Vagina (tissue), 2 donors: ENCODE measurements around the gene ABCG1. TPM values are rescaled to one million over a fixed set of nuclear protein-coding genes. Genes with fewer than 3 reads are reported as not detected.

Experiments used
- DNase-seq, 2 donors: peaks; one replicate each; pipeline ENCODE4 v3.0.0-alpha.2; 2017; ENCODE audit errors: extremely low spot score in 2 of 2
- H3K27ac ChIP-seq: fragments of 200-600 bp; sonication (generic); one replicate; pipeline ENCODE4 v1.5.1; 2019
- H3K27me3 ChIP-seq: fragments of 200-600 bp; sonication (generic); one replicate; pipeline ENCODE4 v1.5.1; 2019
- H3K36me3 ChIP-seq, 2 donors: fragments of 200-600 bp; sonication (generic); one replicate each; pipeline ENCODE4 v1.5.1; 2017 to 2019
- H3K4me1 ChIP-seq: fragments of 200-600 bp; sonication (generic); one replicate; pipeline ENCODE4 v1.5.1; 2019
- H3K4me3 ChIP-seq, 2 donors: fragments of 200-600 bp; sonication (generic); 1 replicate in 1 of 2; 2 replicates in 1 of 2; pipeline ENCODE4 v1.5.1; 2016 to 2019
- H3K9me3 ChIP-seq: fragments of 200-600 bp; sonication (generic); one replicate; pipeline ENCODE4 v1.5.1; 2019
- CTCF ChIP-seq, 3 experiments: fragments of 450-650 bp in 2 of 3; fragments of 200-600 bp in 1 of 3; sonication (generic) in 1 of 3; IDR thresholded peaks; one replicate each; pipeline ENCODE4 v1.5.1; 2017 to 2019; ENCODE audit warnings: antibody characterized with exemption in 3 of 3, mild to moderate bottlenecking in 2 of 3, moderate library complexity in 2 of 3
- POLR2A ChIP-seq, 2 donors: fragments of 450-650 bp; IDR thresholded peaks; one replicate each; pipeline ENCODE4 v1.6.1; 2017; ENCODE audit warnings: antibody characterized with exemption in 2 of 2, mild to moderate bottlenecking in 2 of 2, moderate library complexity in 2 of 2
- POLR2AphosphoS5 ChIP-seq, 2 donors: sonication (generic); formaldehyde crosslinking; IDR thresholded peaks; one replicate each; pipeline ENCODE4 v1.9.0; 2017; ENCODE audit warnings: antibody characterized with exemption in 2 of 2, mild to moderate bottlenecking in 2 of 2, low read depth in 1 of 2; ENCODE audit not compliant: insufficient read depth in 1 of 2
- intact Hi-C: fragments of 100-400 bp; cut with DNase I; formaldehyde crosslinking; loops from one replicate; pipeline ENCODE4 v1.15.1; 2023
- total RNA-seq: library from RNA; depleted of rRNA; stranded (reverse); fragments of >200 nt; gene quantifications from one replicate; pipeline ENCODE4 v1.2.3, GENCODE V29; 2016

ABCG1 gene
- total RNA-seq, 1 donor from 2014 or later = 18.7 TPM

GRCh38 chr21:42208801-42209490, 10.0 kb upstream of the ABCG1 start:
- no peaks in the 10 kb centered on the region for H3K9me3 ChIP-seq
- H3K36me3 ChIP-seq = no peaks in the 10 kb centered on the region
- H3K4me3 ChIP-seq = no peak overlapping the region
- no peak for DNase-seq
- H3K27ac ChIP-seq = no peak overlapping the region
- intact Hi-C loops = no loop called here
- no peak for TF ChIP-seq POLR2AphosphoS5 (IDR thresholded peaks at IDR 0.05; ENCODE audit: insufficient read depth in 1 of 2, low read depth in 1 of 2)
- TF ChIP-seq CTCF (IDR thresholded peaks at IDR 0.05) = no peak
- TF ChIP-seq POLR2A (IDR thresholded peaks at IDR 0.05) = no peak
- no peaks in the 10 kb centered on the region for H3K27me3 ChIP-seq
- no peaks in the 10 kb centered on the region for H3K4me1 ChIP-seq

- no peaks in the 10 kb centered on the region for H3K4me1 ChIP-seq
- TF ChIP-seq CTCF (IDR thresholded peaks at IDR 0.05) (no peak), POLR2AphosphoS5 (IDR thresholded peaks at IDR 0.05; ENCODE audit: insufficient read depth in 1 of 2, low read depth in 1 of 2) (no peak), POLR2A (IDR thresholded peaks at IDR 0.05) (no peak)
- intact Hi-C loops = no loop called here
- peak in 1 of 2 donors; percentile 34 for DNase-seq
- H3K4me3 ChIP-seq = no peak overlapping the region
- H3K27me3 ChIP-seq = no peaks in the 10 kb centered on the region
- no peaks in the 10 kb centered on the region for H3K36me3 ChIP-seq
- H3K27ac ChIP-seq = no peak overlapping the region
- no peaks in the 10 kb centered on the region for H3K9me3 ChIP-seq
Observed at GRCh38 chr21:42209801-42210479, 9.0 kb upstream of the ABCG1 start.

GRCh38 chr21:42212266-42212665, 6.7 kb upstream of the ABCG1 start:
- TF ChIP-seq POLR2AphosphoS5 (IDR thresholded peaks at IDR 0.05; ENCODE audit: insufficient read depth in 1 of 2, low read depth in 1 of 2) (no peak), CTCF (IDR thresholded peaks at IDR 0.05) (no peak), POLR2A (IDR thresholded peaks at IDR 0.05) (no peak)
- Histone ChIP-seq H3K9me3 (no peaks in the 10 kb centered on the region), H3K27me3 (no peaks in the 10 kb centered on the region), H3K4me3 (no peak overlapping the region), H3K36me3 (no peaks in the 10 kb centered on the region), H3K27ac (no peak overlapping the region), H3K4me1 (no peaks in the 10 kb centered on the region)
- intact Hi-C loops = no loop called here
- DNase-seq = no peak

GRCh38 chr21:42213082-42213774, 5.7 kb upstream of the ABCG1 start:
- H3K4me3 ChIP-seq = no peak overlapping the region
- no peaks in the 10 kb centered on the region for H3K36me3 ChIP-seq
- H3K27ac ChIP-seq = no peak overlapping the region
- H3K27me3 ChIP-seq = no peaks in the 10 kb centered on the region
- no peak for TF ChIP-seq CTCF (IDR thresholded peaks at IDR 0.05)
- TF ChIP-seq POLR2AphosphoS5 (IDR thresholded peaks at IDR 0.05; ENCODE audit: insufficient read depth in 1 of 2, low read depth in 1 of 2) = no peak
- TF ChIP-seq POLR2A (IDR thresholded peaks at IDR 0.05) = no peak
- no peaks in the 10 kb centered on the region for H3K9me3 ChIP-seq
- intact Hi-C loops = no loop called here
- H3K4me1 ChIP-seq = peaks cover under 1% of the 10 kb centered on the region
- no peak for DNase-seq
